NCI-H524 treated with DMSO at 0.1 percent for 48 hours (cell line): ENCODE results near the gene DDX42.
"Not testable (repeated sequence)": the region's sequence is repeated elsewhere in the genome, so short reads cannot be mapped to it uniquely, and the experiment has no call there.

Experiments used
- DNase-seq: peaks from one replicate; lab custom pipeline; 2025; lab: John Stamatoyannopoulos, UW

Gene DDX42

DNA sequence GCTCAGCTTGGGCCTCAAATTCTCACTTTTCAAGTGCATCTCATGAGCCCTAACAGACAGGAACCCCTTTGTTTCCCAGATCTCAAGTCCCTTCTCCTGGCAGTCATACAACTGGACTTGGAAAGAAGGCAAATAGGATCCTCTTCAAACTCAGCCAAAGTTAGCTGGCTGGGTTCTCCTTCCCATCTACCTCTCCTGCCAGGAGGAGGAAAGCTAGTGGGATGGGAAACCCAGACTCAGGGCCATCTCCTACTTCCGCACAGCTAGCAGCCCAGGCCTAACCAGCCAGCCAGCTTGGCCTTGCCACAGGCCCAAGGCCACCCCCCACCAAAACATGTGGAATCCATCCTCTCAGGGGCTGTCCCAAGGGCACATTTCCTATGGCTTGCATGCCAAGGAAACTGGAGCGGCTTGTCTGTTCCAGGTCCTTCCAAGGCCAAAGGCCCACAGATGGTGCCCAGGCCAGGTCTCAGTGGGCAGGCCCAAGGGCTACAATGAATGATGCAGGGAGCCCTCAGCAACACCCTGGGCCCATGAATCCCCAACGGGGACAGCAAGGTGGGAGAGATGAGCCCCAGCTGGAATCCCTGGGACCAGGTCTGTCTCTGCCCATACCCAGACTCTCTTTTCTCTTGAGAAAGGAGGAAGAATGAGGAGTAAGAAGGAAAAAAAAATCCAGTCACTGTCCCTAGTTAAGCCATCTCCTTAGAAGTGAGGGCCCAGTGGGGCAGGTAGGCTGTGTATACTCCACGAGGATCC is 66.8 kb downstream of the DDX42 start:
- no peak for DNase-seq

DNA sequence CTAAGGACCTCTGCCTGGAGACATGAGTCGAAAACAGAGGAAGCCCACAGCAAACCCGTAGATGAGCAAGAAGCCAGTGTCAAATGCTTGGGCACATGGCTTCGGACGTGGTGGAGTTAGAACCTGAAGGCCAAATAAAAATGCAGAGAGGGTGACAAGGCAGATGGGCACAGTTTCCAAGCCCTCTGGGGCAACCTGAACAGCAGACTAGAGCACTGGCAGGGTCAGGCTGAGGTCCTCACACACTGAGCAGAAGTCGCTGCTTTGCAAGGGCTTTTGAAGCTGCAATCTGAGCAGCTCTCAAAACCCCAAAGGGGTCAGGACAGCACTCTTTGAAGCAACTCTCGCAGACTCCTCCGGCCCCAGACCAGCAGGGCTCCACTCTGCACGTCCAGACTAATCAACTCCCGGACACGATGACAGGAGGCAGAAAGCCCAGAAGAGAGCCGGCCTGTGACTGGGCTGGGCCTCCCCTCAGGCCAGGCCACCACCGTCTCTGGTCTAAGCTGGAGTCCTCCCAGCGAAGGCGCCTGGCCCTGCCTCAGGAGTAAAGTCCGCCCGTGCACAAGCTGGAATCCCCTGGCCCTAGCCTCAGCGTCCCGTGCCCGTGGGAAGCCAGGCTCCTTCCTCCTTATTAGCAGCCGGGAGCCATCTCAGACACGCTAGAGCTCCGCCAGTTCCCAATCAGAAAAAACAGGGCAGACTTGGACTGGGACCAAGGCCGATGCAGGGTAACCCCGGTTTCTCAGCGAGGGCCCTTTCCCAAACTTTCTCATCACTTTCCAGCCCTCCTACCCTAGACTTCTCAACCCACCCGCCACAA is 67.6 kb downstream of the DDX42 start:
- DNase-seq: no peak

DNA sequence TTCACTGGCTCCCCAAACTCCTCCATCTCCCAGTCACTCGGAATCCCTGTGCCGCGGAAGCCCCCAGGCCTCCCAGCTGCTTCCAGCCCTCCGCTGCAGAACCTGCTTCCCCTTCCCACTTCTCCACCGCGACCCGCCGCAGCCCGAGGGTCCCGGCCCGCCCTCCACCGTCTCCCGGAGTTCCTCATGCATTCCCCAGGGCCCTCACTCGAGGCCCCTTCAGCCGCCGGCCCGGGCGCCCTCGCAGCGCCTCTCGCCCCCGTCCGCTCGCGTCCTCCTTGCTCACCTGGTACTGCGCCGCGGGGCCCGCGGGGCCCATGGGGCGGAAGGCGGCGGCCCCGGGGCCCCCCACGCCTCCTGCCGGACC is 68.2 kb downstream of the DDX42 start:
- DNase-seq: no peak

DNA sequence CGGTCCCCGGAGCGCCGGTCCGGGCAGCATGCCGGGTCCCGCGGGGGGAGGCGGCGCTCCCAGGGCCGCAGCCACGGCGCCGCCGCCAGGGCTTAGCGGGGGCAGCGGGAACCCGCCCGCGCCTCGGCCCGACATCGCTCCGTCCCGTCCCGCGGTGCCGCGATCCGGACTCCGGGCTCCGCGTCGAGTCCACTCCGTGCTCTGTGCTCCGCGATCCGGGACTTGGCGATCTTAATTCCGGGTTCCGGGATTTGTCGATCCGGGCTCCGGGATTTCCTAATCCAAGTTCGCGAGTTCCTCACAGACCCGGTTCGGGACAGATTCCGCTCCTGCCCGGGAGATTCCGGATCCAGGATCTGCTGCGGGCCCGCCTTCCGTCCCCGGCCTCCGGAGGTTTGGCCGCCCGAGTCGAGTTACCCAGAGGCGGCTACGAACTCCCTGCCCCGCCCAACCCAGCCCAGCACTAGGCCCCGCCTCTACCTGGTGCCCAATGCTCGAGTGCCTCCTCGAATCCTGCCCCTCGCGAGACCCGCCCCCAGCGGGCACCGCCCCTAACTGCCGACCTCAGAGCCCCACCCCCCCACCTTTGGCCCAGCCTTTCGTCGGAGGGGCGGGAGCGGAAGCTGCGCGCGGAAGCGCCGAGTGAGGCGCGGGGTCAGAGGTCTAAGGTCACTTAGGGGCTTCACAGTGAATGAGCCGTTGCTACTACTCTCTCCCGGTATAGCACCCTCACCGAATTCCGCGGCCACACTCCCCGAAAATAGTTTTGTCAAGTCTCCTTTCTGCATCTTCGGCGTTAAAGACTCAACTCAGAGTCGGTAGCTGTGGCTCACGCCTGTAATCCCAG is 68.8 kb downstream of the DDX42 start, which contains the start of gene SMARCD2:
Gene SMARCD2 (minus strand): TSS at position 146 of the 847 bp plus-strand sequence. CDS start 11 bp downstream, at position 135.
- DNase-seq: peak; percentile 86

DNA sequence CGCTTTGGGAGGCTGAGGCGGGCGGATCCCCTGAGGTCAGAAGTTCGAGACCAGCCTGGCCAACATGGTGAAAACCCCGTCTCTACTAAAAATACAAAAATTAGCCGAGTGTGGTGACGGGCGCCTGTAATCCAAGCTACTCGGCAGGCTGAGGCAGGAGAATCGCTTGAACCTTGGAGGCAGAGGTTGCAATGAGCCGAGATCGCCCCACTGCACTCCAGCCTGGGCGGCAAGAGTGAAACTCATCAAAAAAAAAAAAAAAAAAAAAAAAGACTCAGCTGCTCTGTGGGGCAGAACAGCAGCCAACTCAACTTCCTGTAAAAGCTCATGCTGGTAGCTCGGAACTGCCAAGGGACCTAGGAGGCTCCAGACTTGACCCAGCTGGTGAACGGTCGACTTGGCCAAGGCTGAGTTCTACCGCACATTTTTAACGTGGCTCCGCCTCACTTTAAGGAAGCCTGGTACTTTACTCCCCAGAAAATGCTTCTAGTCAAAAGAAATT is 69.5 kb downstream of the DDX42 start:
- not testable (repeated sequence) for DNase-seq

- DNase-seq: no peak
These were observed 70.1 kb downstream of the DDX42 start for GRCh38 chr17:63843910-63844677.

GRCh38 chr17:63845509-63845908 is 71.5 kb downstream of the DDX42 start:
- DNase-seq: no peak

DNA sequence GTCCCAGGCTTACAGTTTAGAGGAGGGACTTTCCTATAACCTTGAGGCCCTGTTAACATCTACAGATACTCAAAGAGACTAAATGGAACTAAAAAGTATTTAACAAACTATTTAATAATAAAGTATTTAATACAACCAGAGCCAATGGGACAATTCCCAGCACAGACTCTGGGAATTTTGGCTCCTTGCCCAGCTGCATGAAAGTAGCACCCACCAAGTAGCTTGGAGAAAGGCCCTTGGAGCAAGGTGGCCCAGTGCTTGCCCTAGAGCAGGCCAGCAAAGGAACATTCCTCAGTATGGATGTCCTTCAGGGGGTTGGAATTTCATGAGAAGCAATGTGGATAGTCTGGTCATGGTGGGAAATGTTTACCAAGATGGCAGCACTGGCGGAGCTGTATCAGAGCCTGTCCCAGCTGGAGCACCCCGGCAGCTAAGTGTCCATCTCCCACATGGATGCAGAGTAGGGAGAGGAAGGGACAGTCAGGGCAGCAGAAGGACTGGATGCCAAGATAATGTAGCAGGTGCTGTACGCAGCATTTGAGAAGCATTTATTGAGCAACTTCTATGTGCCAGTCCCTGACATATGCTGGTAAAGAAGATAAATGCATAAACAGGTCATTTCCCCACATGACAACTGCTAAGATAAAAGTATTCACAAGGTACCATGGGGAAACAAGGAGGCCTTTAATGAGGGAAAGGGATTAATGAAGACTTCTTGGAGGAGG is 73.7 kb downstream of the DDX42 start:
- no peak for DNase-seq

DNA sequence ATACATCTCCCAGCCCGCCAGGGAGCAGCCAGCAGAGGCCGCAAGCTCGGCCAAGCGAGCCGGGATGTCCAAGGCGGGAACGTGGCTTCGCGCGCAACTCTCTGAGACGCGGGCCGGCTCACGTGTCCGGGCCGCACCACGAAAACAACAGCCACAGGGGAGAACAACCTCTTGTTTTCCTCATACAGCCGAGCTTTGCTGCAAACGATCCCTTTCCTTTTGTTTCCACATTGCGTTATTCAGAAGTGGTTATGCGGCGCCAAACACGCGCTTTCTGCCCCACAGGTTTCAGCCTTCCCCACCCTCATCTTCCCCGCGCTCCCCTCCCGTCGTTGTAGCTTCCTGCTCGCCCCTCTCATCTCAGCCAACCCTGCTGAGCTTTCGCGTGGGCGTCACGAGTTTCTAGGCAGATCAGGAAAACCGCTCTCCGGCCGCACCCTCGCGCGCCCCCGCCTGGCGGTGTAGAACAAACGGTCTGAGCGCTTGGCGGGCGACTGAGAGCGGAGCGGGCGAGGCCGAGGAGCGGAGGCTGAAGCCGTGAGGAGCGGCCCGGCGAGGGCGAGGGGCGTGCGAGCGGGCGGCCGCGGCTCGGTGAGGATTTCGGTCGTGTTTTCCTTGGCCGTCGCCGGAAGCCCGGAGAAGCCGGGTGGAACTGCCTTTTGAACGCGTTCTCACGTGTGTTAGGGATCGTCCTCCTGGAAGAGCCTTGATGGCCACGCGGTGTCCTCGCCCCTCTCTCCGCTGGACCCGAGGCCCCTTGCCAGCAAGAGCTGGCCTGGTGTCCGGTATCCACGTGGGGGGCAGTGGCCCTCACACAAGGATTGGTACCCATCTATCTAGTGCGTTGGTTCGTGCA is 75.1 kb downstream of the DDX42 start:
- DNase-seq: peak; percentile 31

DNA sequence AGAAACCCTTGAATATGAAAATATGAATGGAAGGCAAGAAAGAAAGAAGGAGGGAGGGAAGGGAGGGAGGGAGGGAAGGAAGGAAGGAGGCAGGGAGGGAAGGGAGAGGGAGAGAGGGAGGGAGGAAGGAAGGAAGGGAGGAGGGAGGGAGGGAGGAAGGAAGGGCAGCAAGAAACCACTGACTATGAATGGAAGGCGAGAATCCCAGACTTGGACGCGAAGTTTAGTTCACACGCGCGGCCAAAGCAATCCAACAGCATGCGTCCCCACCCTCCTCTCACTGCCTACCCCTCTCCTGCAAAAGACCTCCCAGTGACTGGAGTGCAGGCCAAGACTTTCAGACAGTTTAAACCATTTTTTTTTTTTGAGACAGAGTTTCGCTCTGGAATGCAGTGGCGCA is 76.4 kb downstream of the DDX42 start:
- DNase-seq: no peak

DNA sequence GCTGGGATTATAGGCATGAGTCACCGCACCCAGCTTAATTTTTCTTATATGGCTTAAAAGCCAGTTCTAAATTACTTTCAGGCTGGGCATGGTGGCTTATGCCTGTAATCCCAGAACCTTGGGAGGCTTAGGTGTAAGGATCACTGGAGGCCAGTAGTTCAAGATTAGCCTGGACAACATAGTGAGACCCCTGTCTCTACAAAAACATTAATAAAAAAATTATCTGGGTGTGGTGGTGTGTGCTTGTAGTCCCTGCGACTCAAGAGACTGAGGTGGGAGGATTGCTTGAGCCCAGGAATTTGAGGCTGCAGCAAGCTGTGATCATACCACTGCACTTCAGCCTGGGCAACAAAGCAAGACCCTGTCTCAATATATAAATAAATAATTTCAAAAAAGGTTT is 79.3 kb downstream of the DDX42 start:
- no peak for DNase-seq

- no peak for DNase-seq
These were observed 80.7 kb downstream of the DDX42 start for GRCh38 chr17:63854709-63855108.

DNA sequence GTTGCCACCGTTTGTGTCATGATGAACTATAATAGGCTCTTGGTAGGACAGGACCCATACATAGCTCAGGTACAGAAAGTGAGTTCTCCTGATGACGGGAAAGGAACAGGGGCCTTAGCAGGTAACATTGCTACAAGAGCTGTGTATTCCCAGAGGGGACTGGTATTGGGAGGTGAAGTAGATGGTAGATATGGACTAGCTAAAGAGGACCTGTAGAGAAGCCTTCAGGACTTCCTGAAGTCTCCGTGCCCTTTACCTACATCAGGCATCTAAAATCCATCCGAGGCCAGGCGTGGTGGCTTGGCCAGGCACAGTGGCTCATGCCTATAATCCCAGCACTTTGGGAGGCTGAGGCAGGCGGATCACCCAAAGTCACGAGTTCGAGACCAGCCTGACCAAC is 81.2 kb downstream of the DDX42 start:
- no peak for DNase-seq

- DNase-seq: not testable (repeated sequence)
These were observed 82.5 kb downstream of the DDX42 start for GRCh38 chr17:63856425-63856824.

DNA sequence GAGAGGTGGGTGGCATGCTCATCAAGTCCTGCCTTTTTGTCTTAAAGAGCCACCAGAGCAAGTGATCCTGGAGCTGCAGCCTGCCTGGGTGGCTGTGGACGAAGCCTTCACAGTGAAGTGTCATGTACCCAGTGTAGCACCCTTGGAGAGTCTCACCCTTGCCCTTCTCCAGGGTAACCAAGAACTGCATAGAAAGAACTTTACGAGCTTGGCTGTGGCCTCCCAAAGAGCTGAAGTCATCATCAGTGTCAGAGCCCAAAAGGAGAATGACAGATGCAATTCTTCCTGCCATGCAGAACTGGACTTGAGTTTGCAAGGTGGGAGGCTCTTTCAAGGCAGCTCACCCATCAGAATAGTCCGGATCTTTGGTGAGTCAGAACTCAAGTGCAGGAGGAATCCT is 85.3 kb downstream of the DDX42 start:
- no peak for DNase-seq

GRCh38 chr17:63866625-63867024 is 92.7 kb downstream of the DDX42 start:
- DNase-seq: not testable (repeated sequence)
